ENCODE results near the gene SCN8A.
"Not testable (repeated sequence)": the region's sequence is repeated elsewhere in the genome, so short reads cannot be mapped to it uniquely, and the experiment has no call there.

The SCN8A gene

DNA sequence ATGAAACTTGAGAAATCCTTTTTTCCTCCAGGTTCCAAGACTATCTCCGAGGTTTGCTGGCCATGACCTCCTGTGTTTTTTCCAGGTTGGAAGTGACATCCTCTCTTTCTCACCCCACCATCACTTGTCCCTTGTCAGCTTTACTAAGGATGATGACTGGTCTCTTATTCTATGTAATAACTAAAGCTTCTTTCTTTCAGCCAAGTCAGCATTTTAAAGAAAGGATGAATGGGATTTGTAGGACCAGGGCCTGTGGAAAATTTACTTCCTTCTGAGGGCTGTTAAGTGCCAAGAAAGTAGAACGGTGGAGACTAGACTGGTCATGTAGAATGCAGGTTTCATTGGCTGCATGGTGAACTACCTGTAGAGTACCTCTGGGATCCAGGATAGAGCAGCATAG lies 183.9 kb downstream of the SCN8A start:
- no peak for DNase-seq

DNA sequence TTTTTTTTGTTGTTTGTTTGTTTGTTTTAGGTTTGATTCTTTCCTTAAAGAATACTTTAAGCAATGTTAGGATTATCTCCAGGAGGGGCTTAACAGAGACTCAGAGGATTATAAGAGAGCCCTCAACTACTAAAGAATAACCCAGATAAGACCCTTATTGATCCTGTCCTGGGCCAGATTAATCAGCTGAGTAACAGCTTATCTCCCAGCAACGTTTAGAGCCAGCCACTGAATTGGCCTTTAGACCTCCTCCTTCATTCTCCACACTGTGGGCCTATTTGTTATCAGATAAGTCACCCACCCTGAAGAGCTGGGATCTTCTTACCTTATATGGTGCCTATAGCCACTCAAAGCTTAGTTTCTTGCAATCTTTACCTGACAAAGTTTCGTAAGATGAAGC lies 186.4 kb downstream of the SCN8A start:
- DNase-seq, result no peak

DNA sequence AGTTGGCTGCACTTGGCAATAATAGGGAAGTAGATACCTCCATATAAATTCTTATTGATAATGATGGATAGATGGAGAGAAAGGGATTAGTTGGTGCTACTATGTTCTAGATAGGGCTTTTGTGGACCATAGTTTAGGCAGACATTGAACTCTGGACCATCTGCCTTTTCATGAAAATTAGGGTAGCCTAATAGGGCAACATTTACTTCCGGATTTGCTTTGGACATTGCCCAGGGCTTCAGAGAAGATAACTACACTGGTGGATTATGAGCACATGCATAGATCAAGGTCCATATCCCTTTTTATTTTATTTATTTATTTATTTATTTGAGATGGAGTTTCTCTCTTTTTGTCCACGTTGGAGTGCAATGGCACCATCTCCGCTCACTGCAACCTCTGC lies 186.9 kb downstream of the SCN8A start:
- no peak for DNase-seq

DNA sequence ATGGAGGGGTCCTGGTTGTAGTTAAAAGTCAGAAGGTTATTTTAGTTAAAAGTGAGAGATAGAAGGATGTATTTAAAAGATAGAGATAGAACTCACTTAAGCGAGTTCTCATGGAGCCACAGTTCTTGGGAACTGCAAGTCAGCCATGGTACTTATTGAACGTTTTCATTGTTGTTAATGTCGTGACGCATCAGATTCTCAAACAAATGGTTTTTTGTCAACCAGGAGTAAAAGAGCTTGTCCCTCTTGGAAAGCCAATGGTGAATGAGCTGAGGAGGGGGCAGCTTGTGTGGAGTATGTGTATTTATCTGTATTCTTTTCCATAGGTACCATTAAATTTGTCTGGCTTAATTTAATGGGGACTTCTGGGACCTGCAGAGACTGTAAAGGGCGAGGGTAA lies 188.8 kb downstream of the SCN8A start:
- DNase-seq, result no peak

DNA sequence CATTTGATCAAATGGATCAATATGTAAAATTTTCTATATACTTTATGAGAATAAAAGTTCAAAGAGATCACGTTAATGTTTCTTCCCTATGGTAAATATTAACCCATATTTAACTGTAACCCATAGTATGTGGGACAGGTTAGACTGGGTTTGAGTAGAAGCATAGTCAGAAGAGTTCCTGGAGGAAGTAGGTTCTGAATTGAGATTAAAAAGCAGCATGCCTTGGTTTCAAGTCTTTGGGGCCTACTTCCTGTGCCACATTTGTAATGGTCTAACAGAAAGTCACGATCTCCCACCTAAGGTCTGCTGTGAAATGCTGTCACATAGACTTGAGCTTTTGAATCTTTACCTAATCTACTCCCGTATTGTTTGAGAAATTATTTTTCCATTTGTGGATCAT lies 193.7 kb downstream of the SCN8A start:
- DNase-seq, result no peak

DNA sequence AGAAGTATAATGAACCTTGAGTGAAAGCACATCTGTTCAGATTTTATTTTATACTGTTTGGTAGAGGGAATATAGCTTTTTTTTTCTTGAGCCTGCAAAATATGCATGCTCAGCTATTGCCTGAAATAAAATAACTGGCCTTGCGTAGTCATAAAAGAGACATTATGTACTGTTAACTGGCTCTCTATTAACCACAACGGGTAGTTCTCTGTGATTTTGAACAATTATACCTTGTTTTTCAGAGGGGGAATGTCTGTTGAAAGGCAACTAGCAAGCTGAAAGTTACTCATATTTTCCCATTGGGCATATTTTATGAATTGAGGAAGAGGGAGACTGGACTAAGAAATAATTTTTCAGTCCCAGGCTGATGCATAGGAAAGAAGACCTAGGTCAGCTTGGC lies 194.9 kb downstream of the SCN8A start:
- no peak for DNase-seq

DNA sequence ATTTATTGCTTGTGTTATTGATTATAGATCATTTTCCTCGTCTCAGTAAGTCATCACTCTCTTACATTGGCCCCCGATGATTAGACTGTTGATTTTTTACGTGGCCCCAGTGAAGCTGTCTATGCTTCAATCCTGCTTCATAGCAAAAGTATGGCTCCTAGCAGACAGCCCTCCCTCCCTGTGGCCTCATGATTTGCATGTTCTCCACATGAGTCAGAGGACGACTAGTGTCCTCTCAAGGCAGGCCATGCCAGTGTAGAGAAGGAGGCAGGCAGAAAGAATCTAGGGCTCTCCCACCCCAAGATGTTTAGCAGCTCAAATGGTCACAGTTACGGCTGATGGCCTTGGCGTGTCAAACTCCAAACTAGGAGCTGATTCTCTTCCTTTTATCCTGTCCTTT lies 197.8 kb downstream of the SCN8A start:
- DNase-seq, result no peak

DNA sequence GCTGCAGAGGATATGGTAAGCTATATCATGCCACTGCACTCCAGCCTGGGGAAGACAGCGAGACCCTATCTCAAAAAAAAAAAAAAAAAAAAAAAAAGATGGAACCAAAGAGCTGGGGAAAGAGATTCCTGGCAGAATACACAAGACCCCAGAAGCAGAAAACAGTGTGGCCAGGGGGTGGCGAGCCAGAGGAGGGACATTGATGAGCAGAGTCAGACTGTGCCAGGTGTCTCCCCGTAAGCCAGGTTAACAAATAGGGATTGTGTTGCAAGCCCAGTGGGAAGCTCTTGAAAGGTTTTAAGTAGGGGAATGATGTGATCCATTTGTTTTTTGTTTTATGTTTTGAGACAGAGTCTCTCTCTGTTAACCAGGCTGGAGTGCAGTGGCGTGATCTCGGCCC lies 201.4 kb downstream of the SCN8A start:
- no peak for DNase-seq

DNA sequence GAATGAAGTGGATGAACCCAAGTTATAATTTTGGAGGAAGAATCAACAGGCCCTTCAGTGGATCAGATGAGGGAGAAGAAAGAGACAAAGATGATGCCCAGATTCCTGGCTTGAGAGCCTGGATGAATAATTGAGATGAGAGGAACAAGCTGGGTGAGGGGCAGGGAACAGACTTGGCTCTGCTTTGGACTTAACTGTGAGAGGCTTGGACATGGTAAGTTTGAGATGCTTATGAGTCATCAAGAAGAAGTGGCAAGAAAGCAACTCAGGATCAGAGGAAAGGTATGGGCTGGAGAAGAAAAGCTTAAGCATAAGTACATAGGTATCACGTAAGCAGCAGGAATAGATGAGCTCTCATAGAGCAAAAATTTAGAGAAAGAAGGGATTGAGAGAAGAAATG lies 202.2 kb downstream of the SCN8A start:
- no peak for DNase-seq

DNA sequence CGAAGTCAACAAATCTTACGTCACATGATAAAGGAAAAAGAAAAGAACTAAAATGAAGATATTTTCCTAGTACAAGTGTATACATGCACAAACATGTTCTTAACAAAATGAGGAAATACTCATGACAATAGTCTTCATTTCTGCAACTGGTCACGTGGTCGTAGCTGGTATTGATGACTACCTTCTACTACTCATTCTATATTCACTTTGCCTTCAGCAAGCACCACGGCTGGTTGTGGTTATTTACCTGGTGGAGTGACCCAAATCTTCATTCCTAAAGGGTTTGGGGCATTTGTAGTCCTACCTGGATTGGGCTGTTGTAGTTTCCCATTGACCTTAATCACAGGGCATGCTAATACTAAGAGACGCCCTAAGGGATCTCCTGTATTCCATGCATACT lies 206.3 kb downstream of the SCN8A start:
- no peak for DNase-seq

DNA sequence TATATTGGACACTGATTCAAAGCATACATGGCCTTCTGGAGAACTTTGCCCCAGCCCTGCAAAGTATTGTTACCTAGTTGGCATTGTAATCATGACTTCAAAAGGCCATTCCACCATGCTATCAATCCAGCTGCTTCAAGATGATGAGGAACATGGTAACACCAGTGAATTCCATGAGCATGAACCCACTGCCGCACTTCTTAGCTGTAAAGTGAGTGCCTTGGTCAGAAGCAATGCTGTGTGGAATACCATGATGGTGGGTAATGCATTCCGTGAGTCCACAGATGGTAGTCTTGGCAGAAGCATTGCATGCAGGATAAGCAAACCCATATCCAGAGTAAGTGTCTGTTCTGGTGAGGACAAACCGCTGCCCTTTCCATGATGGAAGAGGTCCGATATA lies 207.0 kb downstream of the SCN8A start:
- not testable (repeated sequence) for DNase-seq

DNA sequence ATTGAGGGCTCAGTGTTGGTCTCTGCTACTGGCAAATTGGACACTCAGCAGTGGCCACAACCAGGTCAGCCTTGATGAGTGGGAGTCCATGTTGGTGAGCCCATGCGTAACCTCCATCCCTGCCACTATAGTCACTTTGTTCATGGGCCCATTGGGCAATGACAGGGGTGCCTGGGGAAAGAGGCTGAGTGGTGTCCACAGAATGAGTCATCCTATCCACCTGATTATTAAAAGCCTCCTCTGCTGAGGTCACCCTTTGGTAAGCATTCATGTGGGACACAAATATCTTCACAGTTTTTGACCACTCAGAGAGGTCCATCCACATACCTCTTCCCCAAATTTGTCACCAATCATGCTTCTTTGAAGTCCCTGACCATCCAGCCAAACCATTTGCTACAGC lies 207.5 kb downstream of the SCN8A start:
- no peak for DNase-seq

DNA sequence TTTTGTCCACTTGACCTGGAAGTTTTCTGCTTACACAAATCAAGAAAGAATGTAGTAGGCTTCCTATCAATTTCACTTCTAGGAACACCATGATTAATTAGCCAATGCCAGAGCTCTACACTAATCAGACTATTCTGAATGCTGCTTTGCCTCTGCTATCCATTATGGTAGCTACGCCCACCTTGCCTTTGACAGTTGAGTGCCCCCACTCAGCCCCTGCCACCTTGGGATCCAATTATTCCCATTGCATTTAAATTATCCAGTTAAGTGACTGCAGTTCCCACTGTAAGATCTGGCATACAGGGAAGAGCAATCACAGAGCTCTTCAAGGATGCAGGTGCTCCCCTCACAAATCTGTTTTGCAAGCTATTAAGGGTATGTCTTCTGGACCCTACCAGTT lies 210.0 kb downstream of the SCN8A start:
- DNase-seq, result no peak

DNA sequence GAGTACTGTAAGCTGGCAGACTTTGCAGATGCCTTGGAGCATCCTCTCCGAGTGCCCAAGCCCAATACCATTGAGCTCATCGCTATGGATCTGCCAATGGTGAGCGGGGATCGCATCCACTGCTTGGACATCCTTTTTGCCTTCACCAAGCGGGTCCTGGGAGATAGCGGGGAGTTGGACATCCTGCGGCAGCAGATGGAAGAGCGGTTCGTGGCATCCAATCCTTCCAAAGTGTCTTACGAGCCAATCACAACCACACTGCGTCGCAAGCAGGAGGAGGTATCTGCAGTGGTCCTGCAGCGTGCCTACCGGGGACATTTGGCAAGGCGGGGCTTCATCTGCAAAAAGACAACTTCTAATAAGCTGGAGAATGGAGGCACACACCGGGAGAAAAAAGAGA lies 215.9 kb downstream of the SCN8A start:
- no peak for DNase-seq

DNA sequence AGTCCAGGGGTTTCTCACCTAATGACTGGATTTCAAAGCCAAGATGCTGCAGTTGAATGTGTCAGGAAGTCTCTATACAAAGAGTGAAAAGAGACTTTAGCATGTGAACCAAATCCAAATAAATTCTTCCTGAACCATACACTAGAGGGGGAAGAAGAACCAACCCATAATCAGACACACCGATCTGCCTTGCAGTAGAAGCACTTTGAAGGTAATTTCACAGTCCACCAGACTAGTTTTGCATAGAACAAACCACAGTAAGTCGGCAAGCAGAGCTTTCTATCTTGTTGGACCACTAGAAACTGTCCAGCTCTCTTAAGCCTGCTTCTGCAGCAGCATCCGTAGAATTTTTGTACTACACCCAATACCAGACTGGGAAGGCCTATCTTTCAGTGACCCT lies 218.2 kb downstream of the SCN8A start:
- DNase-seq, result no peak

DNA sequence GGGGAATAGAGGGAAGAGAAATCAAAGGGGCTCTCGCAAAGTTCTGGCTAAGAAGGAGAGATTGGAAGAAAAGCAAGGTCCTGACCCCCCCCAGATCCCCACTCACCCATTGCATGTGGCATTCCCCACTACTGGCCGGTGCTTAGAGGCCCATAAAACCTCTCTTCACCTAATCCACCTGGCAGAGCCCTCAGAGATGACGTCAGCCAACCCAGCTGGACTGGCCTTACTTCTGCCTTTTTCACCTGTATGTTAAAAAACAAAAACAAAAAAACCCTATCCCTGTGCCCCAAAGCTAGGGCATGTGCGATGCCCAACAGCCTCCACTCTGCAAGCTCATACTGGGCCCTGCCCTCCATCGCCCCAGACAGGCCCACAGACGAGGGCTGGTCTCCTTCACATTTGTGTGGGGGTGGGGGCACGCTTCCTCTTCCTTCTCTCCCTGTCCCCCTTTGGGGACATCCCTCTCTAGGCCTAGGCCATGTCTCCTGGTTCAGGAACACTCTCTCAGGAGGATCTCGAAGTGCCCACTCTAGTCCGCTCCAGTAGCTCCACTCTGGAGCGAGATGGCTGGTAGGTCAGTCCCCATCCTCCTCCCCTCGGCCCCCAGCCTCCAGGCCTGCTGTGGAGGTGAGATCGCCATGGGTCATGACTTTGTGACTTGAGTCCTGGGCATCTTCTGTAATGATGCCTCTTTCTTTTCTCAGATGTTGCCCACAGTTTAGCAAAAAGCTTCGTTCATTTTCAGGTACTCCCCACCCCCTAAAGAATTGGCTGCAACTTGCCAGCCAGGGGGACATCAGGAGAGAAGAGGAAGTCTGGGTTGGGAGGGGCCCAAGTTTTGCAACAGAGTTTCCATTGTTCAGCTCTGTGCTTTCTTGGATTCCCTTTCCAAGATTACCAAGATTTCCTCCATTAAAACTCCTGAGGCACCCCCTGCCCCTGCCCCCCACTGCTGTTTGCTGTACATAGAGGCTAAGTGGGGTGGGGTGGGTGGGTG lies 220.5 kb downstream of the SCN8A start:
- no peak for DNase-seq

DNA sequence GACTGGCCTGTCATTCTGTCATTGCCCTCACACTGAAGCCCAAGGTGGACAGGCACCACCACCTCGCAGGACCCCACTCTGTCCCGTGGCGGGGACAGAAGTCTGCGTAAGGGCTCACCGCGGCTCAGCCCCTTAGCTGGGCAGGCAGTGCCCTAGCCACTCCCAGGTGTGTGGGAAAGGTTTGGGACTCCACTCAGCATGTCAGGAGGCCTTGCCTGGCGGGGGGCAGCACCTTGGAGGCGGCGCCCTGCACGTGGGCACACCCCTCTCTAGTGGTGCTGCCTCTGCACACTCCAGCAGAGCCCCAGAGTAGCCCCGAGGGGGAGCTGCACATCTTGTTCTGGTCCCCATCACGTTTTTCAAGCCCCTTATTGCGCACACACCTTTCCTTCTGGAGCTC lies 221.8 kb downstream of the SCN8A start:
- DNase-seq, result no peak

DNA sequence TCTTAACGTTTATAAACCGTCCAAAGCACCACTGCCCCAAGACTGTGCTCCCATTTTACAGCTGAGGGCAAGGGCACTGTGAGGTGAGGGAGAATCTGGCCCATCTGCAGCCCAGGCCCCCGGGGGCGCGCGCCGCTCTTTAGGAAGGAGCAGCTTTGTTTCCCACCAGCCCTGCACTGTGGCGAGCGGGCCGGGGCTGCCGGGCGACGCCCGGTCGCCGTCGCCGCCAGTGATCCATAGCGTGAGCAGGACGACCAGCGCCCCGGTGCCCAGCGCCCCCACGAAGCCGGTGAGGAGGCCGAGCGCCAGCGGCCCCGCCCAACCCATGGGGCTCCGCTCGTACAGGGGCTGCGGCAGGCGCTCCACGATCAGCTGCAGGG lies 222.9 kb downstream of the SCN8A start:
- DNase-seq, result no peak

DNA sequence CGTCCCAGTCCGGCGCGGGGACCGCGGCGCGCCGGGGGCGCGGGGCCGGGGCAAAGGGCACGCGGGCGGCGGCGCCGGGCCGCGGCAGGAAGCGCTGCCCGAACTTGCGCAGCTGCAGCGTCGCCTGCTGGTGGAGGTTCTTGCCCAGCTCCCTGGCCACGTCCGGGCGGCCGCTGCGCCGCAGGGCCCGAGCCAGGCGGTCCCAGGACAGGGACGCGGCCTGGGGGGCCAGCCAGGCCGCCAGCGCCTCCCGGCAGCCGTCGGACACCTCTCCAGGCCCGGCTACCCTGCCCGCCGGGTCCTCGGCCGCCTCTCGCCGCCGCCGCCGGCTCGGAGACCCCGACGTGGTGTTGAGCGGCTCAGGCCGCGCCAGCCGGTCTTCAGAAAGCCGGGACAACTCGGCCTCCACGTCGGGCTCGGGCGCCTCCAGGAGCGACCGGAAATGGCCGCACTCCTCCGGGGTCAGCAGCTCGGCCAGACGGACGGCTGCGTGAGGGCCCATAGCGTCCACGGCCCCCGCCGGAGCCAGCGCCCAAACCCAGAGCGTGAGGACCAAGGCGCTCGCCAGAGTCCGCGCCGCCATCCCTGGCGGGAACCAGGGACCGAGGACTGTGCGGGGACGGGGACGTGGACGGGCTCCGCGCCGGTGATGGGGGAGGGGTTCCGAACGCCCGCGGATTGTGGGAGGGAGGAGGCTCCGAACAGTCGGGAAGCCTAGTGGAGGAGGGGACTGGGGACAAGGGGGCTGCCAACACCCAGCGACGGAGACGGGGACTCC lies 223.5 kb downstream of the SCN8A start:
- DNase-seq, result no peak

DNA sequence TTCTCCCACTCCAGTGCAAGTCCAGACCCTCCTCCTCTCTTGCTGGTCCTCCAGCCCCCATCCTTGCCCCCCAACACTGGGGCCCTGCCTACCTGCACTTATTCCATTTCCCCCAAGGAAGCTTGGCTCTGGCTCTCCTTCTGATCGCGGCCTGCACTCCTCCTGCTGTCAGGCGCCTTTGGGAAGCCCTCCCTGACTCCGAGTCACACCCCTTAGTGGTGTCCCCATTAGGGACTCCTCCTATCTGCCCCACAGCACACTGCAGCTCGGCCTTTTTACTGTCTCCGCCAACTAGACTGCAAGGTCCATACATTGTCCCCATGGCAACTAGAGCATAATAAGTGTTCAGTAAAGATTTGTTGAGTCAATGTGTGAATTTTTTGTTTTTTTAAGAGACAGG lies 224.5 kb downstream of the SCN8A start:
- DNase-seq, result no peak

DNA sequence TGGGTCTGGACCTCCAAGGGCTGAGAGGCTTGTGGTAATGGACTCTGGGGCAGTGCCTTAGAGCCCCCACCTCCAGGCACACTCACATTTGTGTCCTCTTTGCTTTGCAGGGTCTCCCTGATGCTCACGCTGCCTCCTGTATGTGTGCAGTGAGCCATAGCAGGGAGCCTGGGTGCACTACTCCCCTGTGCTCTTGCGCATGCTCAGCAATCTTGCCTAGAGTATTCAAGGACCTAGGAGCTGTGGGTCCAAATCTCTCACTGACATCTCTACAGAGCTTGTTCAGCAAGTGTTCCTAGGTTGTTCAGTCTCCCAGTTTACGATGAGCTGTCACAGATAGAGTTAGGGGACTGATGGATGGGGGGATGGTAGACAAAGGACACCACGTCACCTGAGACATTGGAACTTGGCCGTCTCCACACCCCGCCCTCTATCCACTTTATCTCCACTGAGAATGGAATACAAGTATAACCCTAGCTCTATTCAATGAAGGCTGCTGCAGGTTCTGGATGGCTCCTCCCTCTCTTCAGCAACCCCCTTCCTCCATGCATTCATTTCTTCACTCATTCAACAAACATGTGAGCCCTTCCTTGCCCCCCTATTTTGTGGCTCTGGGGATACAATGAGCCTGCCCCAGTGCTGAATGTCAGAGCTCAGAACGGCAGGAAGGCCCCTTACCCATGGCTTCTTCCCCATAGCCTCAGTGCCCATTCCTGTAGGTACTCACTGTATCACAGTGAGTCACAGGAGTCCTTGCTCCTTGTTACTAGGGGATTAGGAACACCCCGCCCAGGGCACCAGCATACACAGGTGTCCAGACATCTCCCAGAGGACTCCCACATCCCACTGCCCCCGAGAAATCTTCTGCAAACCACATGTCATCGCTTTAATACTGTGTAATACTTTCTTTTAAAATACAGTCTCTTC lies 226.3 kb downstream of the SCN8A start:
- DNase-seq, result no peak

DNA sequence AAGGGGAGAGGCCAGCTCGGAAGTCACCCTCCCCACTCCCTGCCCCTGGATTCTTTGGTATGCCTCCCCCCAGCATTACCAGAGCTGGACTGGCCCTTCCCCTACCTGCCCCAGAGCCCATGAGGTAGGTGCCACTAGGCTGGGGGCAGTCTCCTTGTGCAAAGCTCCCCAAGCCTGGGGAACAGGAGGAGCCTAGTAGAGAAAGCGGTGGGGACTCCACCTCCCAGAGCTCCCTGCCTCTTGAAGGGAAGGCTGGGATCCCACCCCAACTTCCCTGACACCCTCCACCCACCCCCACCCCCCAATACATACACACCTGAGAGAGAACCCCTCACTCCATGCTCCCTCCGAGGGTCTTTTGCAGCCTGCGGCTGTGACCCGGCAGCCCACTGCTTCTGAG lies 227.1 kb downstream of the SCN8A start:
- DNase-seq, result no peak

All from NCI-H1436 treated with DMSO at 0.1 percent for 48 hours (cell line).